Measurements from ENCODE around the gene ZNF485. TPM values are rescaled to one million over a fixed set of nuclear protein-coding genes. Genes with fewer than 3 reads are reported as not detected.
"Not testable (repeated sequence)": the region's sequence is repeated elsewhere in the genome, so short reads cannot be mapped to it uniquely, and the experiment has no call there.

Gene ZNF485
- total RNA-seq, 4 donors from 2014 or later = 1.8 to 4.8 (median 2.1) TPM

DNA sequence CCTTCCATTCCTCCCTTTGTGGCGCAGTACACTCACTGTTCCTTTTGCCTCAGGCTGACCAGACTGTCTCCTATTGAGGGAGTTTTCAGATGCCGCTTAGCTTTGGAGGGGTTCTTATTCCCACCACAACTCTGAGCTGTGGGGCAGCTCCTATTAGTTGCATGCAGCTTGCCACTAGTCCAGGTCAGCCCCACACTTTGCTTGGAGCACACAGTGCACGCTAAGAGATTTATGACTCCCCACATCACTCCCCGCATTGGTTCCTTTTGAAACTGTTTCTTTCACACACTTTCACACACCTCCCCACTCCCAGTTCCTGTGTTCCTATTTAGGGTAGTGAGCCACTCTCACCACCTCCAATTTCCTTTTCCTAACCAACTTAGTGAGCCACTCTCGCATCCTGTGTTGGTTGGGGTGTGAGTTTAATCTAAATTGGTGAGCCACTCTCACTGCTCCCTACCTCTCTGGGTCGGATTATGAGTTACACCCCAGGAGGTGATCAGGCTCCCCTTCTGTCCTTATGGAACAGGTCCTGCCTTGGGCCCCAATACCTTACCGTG is 10.4 kb upstream of the ZNF485 start:
- peaks cover 9% of the 10 kb centered on the region for H3K4me1 ChIP-seq
- no peaks in the 10 kb centered on the region for H3K36me3 ChIP-seq
- DNase-seq (ENCODE audit: low spot score in 2 of 2) = no peak
- H3K27ac ChIP-seq = no peak overlapping the region
- TF ChIP-seq POLR2A (IDR thresholded peaks at IDR 0.05) = no peak
- peak overlapping the region; percentile 2 for H3K4me3 ChIP-seq
- 56% methylated on average over 6 of the region's 7 CpGs for WGBS
- peaks cover 4% of the 10 kb centered on the region for H3K27me3 ChIP-seq
- no peaks in the 10 kb centered on the region for H3K9me3 ChIP-seq

DNA sequence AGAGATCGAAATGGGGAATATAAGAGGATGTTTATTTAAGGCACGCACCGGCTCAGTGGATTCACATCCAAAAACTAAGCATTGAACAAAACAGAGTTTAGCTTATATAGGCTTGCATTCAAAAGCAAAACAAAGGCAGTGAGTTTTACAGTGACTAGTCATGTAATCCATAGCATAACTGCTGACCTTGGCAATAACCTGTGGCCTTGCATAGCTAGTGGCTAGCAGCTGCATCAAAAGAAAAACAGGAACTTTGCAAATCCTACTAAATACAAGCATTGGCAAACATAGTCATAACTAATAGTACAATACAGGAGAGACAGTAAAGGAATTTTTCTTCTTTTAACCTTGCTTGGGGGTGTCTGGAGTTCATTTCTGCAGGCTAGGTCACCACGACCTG is 9.7 kb upstream of the ZNF485 start:
- no peak for DNase-seq (ENCODE audit: low spot score in 2 of 2)
- H3K9me3 ChIP-seq = no peaks in the 10 kb centered on the region
- H3K27ac ChIP-seq = no peak overlapping the region
- peaks cover 9% of the 10 kb centered on the region for H3K4me1 ChIP-seq
- no peak for TF ChIP-seq POLR2AphosphoS5 (IDR thresholded peaks at IDR 0.05)
- TF ChIP-seq CTCF (IDR thresholded peaks at IDR 0.05) = no peak
- TF ChIP-seq POLR2A (IDR thresholded peaks at IDR 0.05) = no peak
- TF ChIP-seq EP300 (IDR thresholded peaks at IDR 0.05) = no peak
- WGBS = 88% methylated on average over 4 of the region's 4 CpGs
- no peak overlapping the region for H3K4me3 ChIP-seq
- H3K36me3 ChIP-seq = no peaks in the 10 kb centered on the region
- peaks cover 4% of the 10 kb centered on the region for H3K27me3 ChIP-seq

- no peak for DNase-seq (ENCODE audit: low spot score in 2 of 2)
- H3K4me1 ChIP-seq = peaks cover 9% of the 10 kb centered on the region
- no peaks in the 10 kb centered on the region for H3K27me3 ChIP-seq
- no peak for TF ChIP-seq POLR2AphosphoS5 (IDR thresholded peaks at IDR 0.05)
- H3K9me3 ChIP-seq = no peaks in the 10 kb centered on the region
- 44% methylated on average over 2 of the region's 2 CpGs for WGBS
- no peak overlapping the region for H3K27ac ChIP-seq
- no peak overlapping the region for H3K4me3 ChIP-seq
- H3K36me3 ChIP-seq = no peaks in the 10 kb centered on the region
Observed at GRCh38 chr10:43598446-43598845, 7.8 kb upstream of the ZNF485 start.

DNA sequence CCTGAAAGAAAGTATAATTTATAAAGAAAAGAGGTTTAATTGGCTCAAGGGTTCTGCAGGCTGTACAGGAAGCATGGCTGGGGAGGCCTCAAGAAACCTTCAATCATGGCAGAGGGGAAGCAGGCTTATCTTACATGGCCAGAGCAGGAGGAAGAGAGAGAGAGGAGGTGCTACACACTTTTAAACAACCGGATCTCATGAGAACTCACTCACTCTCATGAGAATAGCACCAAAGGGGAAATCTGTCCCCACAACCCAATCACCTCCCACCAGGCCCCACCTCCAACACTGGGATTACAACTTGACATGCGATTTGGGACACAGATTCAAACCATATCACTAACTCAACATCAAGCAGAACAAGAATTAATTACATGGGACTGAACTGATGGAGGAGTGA is 6.9 kb upstream of the ZNF485 start:
- WGBS = 70% methylated on average over 2 of the region's 2 CpGs
- Histone ChIP-seq H3K27ac (no peak overlapping the region), H3K4me1 (peaks cover 9% of the 10 kb centered on the region), H3K36me3 (no peaks in the 10 kb centered on the region), H3K27me3 (no peaks in the 10 kb centered on the region), H3K4me3 (no peak overlapping the region), H3K9me3 (no peaks in the 10 kb centered on the region)
- no peak for DNase-seq (ENCODE audit: low spot score in 2 of 2)
- TF ChIP-seq POLR2A (IDR thresholded peaks at IDR 0.05) (no peak), EP300 (IDR thresholded peaks at IDR 0.05) (no peak), CTCF (IDR thresholded peaks at IDR 0.05) (no peak)

- not testable (repeated sequence) for DNase-seq (ENCODE audit: low spot score in 2 of 2); H3K27me3 ChIP-seq; H3K4me3 ChIP-seq; H3K9me3 ChIP-seq; H3K4me1 ChIP-seq; H3K27ac ChIP-seq; H3K36me3 ChIP-seq
- 85% methylated on average over 6 of the region's 6 CpGs for WGBS
Observed at GRCh38 chr10:43601576-43601975, 4.7 kb upstream of the ZNF485 start.

GRCh38 chr10:43605850-43606322 is 352 bp upstream of the ZNF485 start:
- Histone ChIP-seq H3K4me3 (peak overlapping the region; percentile 96), H3K4me1 (peaks cover 17% of the 10 kb centered on the region), H3K36me3 (peaks cover 14% of the 10 kb centered on the region), H3K27ac (no peak overlapping the region), H3K27me3 (no peaks in the 10 kb centered on the region), H3K9me3 (no peaks in the 10 kb centered on the region)
- DNase-seq (ENCODE audit: low spot score in 2 of 2) = no peak
- TF ChIP-seq POLR2AphosphoS5 (IDR thresholded peaks at IDR 0.05) (no peak), EP300 (IDR thresholded peaks at IDR 0.05) (no peak), CTCF (IDR thresholded peaks at IDR 0.05) (no peak), POLR2A (IDR thresholded peaks at IDR 0.05) (no peak)
- 44% methylated on average over 12 of the region's 12 CpGs for WGBS

GRCh38 chr10:43607199-43607573 is 948 bp downstream of the ZNF485 start:
- Histone ChIP-seq H3K36me3 (peaks cover 20% of the 10 kb centered on the region), H3K4me1 (peaks cover 17% of the 10 kb centered on the region), H3K9me3 (no peaks in the 10 kb centered on the region), H3K4me3 (peak overlapping the region; percentile 96), H3K27ac (no peak overlapping the region), H3K27me3 (no peaks in the 10 kb centered on the region)
- DNase-seq (ENCODE audit: low spot score in 2 of 2) = no peak
- TF ChIP-seq POLR2AphosphoS5 (IDR thresholded peaks at IDR 0.05) (no peak), POLR2A (IDR thresholded peaks at IDR 0.05) (no peak)
- 86% methylated on average over 10 of the region's 10 CpGs for WGBS

All from suprapubic skin (tissue), 4 donors.